Panc1 (cell line): ENCODE measurements around the gene MYO1F. TPM values are rescaled to one million over a fixed set of nuclear protein-coding genes. Genes with fewer than 3 reads are reported as not detected.

ENCODE experiments used
- ATAC-seq: fragments of 200-7000 bp; cut with Tn5 transposase; 2 replicates; pipeline ENCODE4 v1.9.1; 2020; ENCODE audit warnings: mild to moderate bottlenecking, moderate library complexity
- BruUV-seq: library from RNA; stranded (reverse); fragments of 400-500 nt; replicated peaks from 2 replicates; lab custom pipeline; 2021; lab: Mats Ljungman, UMichigan
- CTCF ChIA-PET: fragments of 300-600 bp; sonication (Branson Sonifier 250); formaldehyde crosslinking; loops from one replicate; lab custom pipeline; 2022; ENCODE audit warnings: antibody characterized with exemption; lab: Charles Lee
- POLR2A ChIA-PET: fragments of 300-600 bp; sonication (Branson Sonifier 250); formaldehyde crosslinking; loops from one replicate; lab custom pipeline; 2022; ENCODE audit warnings: antibody characterized with exemption; lab: Charles Lee
- DNase-seq: peaks from one replicate; pipeline ENCODE4 v3.0.0-alpha.2; 2010; ENCODE audit warnings: low read depth, low spot score
- H3K27ac ChIP-seq: 2 replicates; pipeline ENCODE4 v1.5.1; 2011; ENCODE audit warnings: mild to moderate bottlenecking, low read length, inconsistent platforms
- H3K27me3 ChIP-seq: fragments of 200-500 bp; sonication (Bioruptor generic); 2 replicates; pipeline ENCODE4 v1.6.0; 2014; ENCODE audit warnings: low read length, inconsistent platforms; ENCODE audit not compliant: control insufficient read depth, insufficient read depth
- H3K36me3 ChIP-seq: fragments of 200-500 bp; sonication (Bioruptor generic); 2 replicates; pipeline ENCODE4 v1.5.1; 2014; ENCODE audit warnings: inconsistent platforms, mild to moderate bottlenecking, low read length, moderate library complexity; ENCODE audit not compliant: control insufficient read depth, insufficient read depth
- H3K4me1 ChIP-seq: 2 replicates; pipeline ENCODE4 v1.5.1; 2011; ENCODE audit warnings: inconsistent platforms, mild to moderate bottlenecking, low read length, moderate library complexity; ENCODE audit not compliant: control insufficient read depth, insufficient read depth
- H3K4me3 ChIP-seq, 2 experiments: 2 replicates each; pipeline ENCODE4 v1.5.1; 2011 to 2012; ENCODE audit warnings: low read depth in 2 of 2, low read length in 2 of 2, mild to moderate bottlenecking in 2 of 2, inconsistent platforms in 1 of 2, moderate library complexity in 1 of 2
- H3K9me3 ChIP-seq: fragments of 200-500 bp; sonication (Bioruptor generic); 2 replicates; pipeline ENCODE4 v1.5.1; 2014; ENCODE audit warnings: low read depth, mild to moderate bottlenecking, inconsistent platforms, low read length, moderate library complexity; ENCODE audit not compliant: control insufficient read depth, insufficient read depth
- CTCF ChIP-seq: fragments of 450-650 bp; IDR thresholded peaks from 2 replicates; pipeline ENCODE4 v1.5.1; 2017; ENCODE audit warnings: mild to moderate bottlenecking
- POLR2AphosphoS5 ChIP-seq: IDR thresholded peaks from 2 replicates; pipeline ENCODE4 v1.6.1; 2012; ENCODE audit warnings: mild to moderate bottlenecking, low read depth, low read length, moderate library complexity
- REST ChIP-seq, 2 experiments: IDR thresholded peaks; 2 replicates each; pipeline ENCODE4 v1.6.1; 2011 to 2012; ENCODE audit warnings: low read depth in 2 of 2, control low read depth in 1 of 2, low read length in 1 of 2, mild to moderate bottlenecking in 1 of 2, moderate library complexity in 1 of 2; ENCODE audit not compliant: insufficient read depth in 1 of 2
- SIN3A ChIP-seq: IDR thresholded peaks from 2 replicates; pipeline ENCODE4 v1.6.1; 2012; ENCODE audit warnings: low read depth, mild to moderate bottlenecking, low read length, moderate library complexity, borderline replicate concordance; ENCODE audit not compliant: insufficient read depth
- TCF7L2 ChIP-seq: IDR thresholded peaks from 2 replicates; pipeline ENCODE4 v1.6.1; 2011; ENCODE audit warnings: mild to moderate bottlenecking, low read depth, low read length, inconsistent platforms
- in situ Hi-C: cut with HindIII; loops from 2 replicates; pipeline ENCODE4 v1.10.0; 2016; ENCODE audit warnings: low sequenced_read_pairs, low pct_unique_long_range_greater_than_20kb
- intact Hi-C: fragments of 100-400 bp; cut with micrococcal nuclease; formaldehyde crosslinking; loops from one replicate; pipeline ENCODE4 v1.10.0; 2022; ENCODE audit not compliant: unreplicated experiment
- total RNA-seq: library from RNA; stranded (reverse); gene quantifications from one replicate; pipeline ENCODE4 v1.2.1, GENCODE V29; 2021; ENCODE audit not compliant: unreplicated experiment

The MYO1F gene
- total RNA-seq, 1 experiment from 2014 or later = 0.33 TPM

- H3K4me3 ChIP-seq = no peak overlapping the region
- ATAC-seq (no peak), DNase-seq (no peak)
- TF ChIP-seq CTCF (no peak), TCF7L2 (no peak), POLR2AphosphoS5 (no peak), SIN3A (no peak), REST (IDR thresholded peaks at IDR 0.05; ENCODE audit: insufficient read depth in 1 of 2, low read depth in 2 of 2, low read length in 1 of 2) (no peak)
- H3K27me3 ChIP-seq = no peaks in the 10 kb centered on the region
- no TSS peak for BruUV-seq
- no peak overlapping the region for H3K27ac ChIP-seq
- intact Hi-C loops (no loop called here), in situ Hi-C loops (no loop called here)
- CTCF ChIA-PET = no interaction called here
- no peaks in the 10 kb centered on the region for H3K4me1 ChIP-seq
- POLR2A ChIA-PET = no interaction called here
- no peaks in the 10 kb centered on the region for H3K9me3 ChIP-seq
- no peaks in the 10 kb centered on the region for H3K36me3 ChIP-seq
These were observed 45.0 kb downstream of the MYO1F start for GRCh38 chr19:8532225-8532624.

- TF ChIP-seq SIN3A (no peak), CTCF (no peak), TCF7L2 (no peak), POLR2AphosphoS5 (no peak), REST (IDR thresholded peaks at IDR 0.05; ENCODE audit: insufficient read depth in 1 of 2, low read depth in 2 of 2, low read length in 1 of 2) (no peak)
These were observed 45.8 kb downstream of the MYO1F start for GRCh38 chr19:8531470-8531869.

More at GRCh38 chr19:8531470-8531869, 45.8 kb downstream of the MYO1F start:
- intact Hi-C loops = no loop called here
- no peak for ATAC-seq
- no TSS peak for BruUV-seq
- no peaks in the 10 kb centered on the region for H3K9me3 ChIP-seq
- H3K4me1 ChIP-seq = 0 out of 2 replicates have a peak, but pooled peaks cover 3% of the 10 kb centered on the region
- DNase-seq = no peak
- CTCF ChIA-PET = no interaction called here
- no peak overlapping the region for H3K27ac ChIP-seq
- POLR2A ChIA-PET = no interaction called here
- H3K36me3 ChIP-seq = no peaks in the 10 kb centered on the region
- H3K27me3 ChIP-seq = no peaks in the 10 kb centered on the region
- in situ Hi-C loops = no loop called here
- no peak overlapping the region for H3K4me3 ChIP-seq
